Measurements from ENCODE around the gene SUGP1.
"Not testable (repeated sequence)": the region's sequence is repeated elsewhere in the genome, so short reads cannot be mapped to it uniquely, and the experiment has no call there.

Gene SUGP1

GRCh38 chr19:19356901-19357566, 36.7 kb upstream of the SUGP1 start:
- no peak for TF ChIP-seq CTCF (IDR thresholded peaks at IDR 0.05; ENCODE audit: borderline replicate concordance, control extremely low read depth, extremely low read depth, insufficient read depth, missing control alignments)
- DNase-seq (ENCODE audit: low spot score) = no peak
- in situ Hi-C loops (cut with MboI; ENCODE audit: low sequenced_read_pairs, unreplicated experiment) = loop anchor here (25.0 kb wide), 1 partner anchor 280 kb away; the partner anchor contains the start of genes GMIP and LPAR2

GRCh38 chr19:19356500-19356899, 36.2 kb upstream of the SUGP1 start:
- no peak for DNase-seq (ENCODE audit: low spot score)
- in situ Hi-C loops (cut with MboI; ENCODE audit: low sequenced_read_pairs, unreplicated experiment) = loop anchor here (25.0 kb wide), 1 partner anchor 281 kb away; the partner anchor contains the start of genes GMIP and LPAR2
- no peak for TF ChIP-seq CTCF (IDR thresholded peaks at IDR 0.05; ENCODE audit: borderline replicate concordance, control extremely low read depth, extremely low read depth, insufficient read depth, missing control alignments)

GRCh38 chr19:19355606-19356139, 35.4 kb upstream of the SUGP1 start:
- TF ChIP-seq CTCF (IDR thresholded peaks at IDR 0.05; ENCODE audit: borderline replicate concordance, control extremely low read depth, extremely low read depth, insufficient read depth, missing control alignments) = no peak
- DNase-seq (ENCODE audit: low spot score) = no peak
- in situ Hi-C loops (cut with MboI; ENCODE audit: low sequenced_read_pairs, unreplicated experiment) = loop anchor here (25.0 kb wide), 1 partner anchor 282 kb away; the partner anchor contains the start of genes GMIP and LPAR2

GRCh38 chr19:19354932-19355331, 34.6 kb upstream of the SUGP1 start:
- DNase-seq (ENCODE audit: low spot score) = no peak
- in situ Hi-C loops (cut with MboI; ENCODE audit: low sequenced_read_pairs, unreplicated experiment) = loop anchor here (25.0 kb wide), 1 partner anchor 282 kb away; the partner anchor contains the start of genes GMIP and LPAR2
- no peak for TF ChIP-seq CTCF (IDR thresholded peaks at IDR 0.05; ENCODE audit: borderline replicate concordance, control extremely low read depth, extremely low read depth, insufficient read depth, missing control alignments)

- in situ Hi-C loops (cut with MboI; ENCODE audit: low sequenced_read_pairs, unreplicated experiment) = loop anchor here (25.0 kb wide), 1 partner anchor 283 kb away; the partner anchor contains the start of genes GMIP and LPAR2
- DNase-seq (ENCODE audit: low spot score) = no peak
- no peak for TF ChIP-seq CTCF (IDR thresholded peaks at IDR 0.05; ENCODE audit: borderline replicate concordance, control extremely low read depth, extremely low read depth, insufficient read depth, missing control alignments)
Observed at GRCh38 chr19:19354007-19354406, 33.7 kb upstream of the SUGP1 start.

- no peak for DNase-seq (ENCODE audit: low spot score)
- no peak for TF ChIP-seq CTCF (IDR thresholded peaks at IDR 0.05; ENCODE audit: borderline replicate concordance, control extremely low read depth, extremely low read depth, insufficient read depth, missing control alignments)
- in situ Hi-C loops (cut with MboI; ENCODE audit: low sequenced_read_pairs, unreplicated experiment) = loop anchor here (25.0 kb wide), 1 partner anchor 284 kb away; the partner anchor contains the start of genes GMIP and LPAR2
Observed at GRCh38 chr19:19352823-19353222, 32.5 kb upstream of the SUGP1 start.

GRCh38 chr19:19350756-19351155, 30.4 kb upstream of the SUGP1 start:
- in situ Hi-C loops (cut with MboI; ENCODE audit: low sequenced_read_pairs, unreplicated experiment) = loop anchor here (25.0 kb wide), 1 partner anchor 287 kb away; the partner anchor contains the start of genes GMIP and LPAR2
- not testable (repeated sequence) for DNase-seq (ENCODE audit: low spot score)
